BLaER1 (cell line): ENCODE measurements around the gene ZC3H4.
"Not testable (repeated sequence)": the region's sequence is repeated elsewhere in the genome, so short reads cannot be mapped to it uniquely, and the experiment has no call there.

Experiments
- H3K27ac ChIP-seq: shearing (Covaris generic); formaldehyde crosslinking; 2 replicates; pipeline ENCODE4 v1.8.1; 2022
- H3K27me3 ChIP-seq: shearing (Covaris generic); formaldehyde crosslinking; 2 replicates; pipeline ENCODE4 v1.8.1; 2022
- H3K36me3 ChIP-seq: shearing (Covaris generic); formaldehyde crosslinking; 2 replicates; pipeline ENCODE4 v1.8.1; 2022
- H3K4me1 ChIP-seq: shearing (Covaris generic); formaldehyde crosslinking; 2 replicates; pipeline ENCODE4 v1.8.1; 2022
- H3K4me2 ChIP-seq: shearing (Covaris generic); formaldehyde crosslinking; 2 replicates; pipeline ENCODE4 v1.8.1; 2022
- H3K4me3 ChIP-seq: shearing (Covaris generic); formaldehyde crosslinking; 2 replicates; pipeline ENCODE4 v1.8.1; 2022
- H3K9ac ChIP-seq: shearing (Covaris generic); formaldehyde crosslinking; 2 replicates; pipeline ENCODE4 v1.8.1; 2022
- H3K9me3 ChIP-seq: shearing (Covaris generic); formaldehyde crosslinking; 2 replicates; pipeline ENCODE4 v1.8.1; 2022
- H4K20me1 ChIP-seq: shearing (Covaris generic); formaldehyde crosslinking; 2 replicates; pipeline ENCODE4 v1.8.1; 2022
- Cebpa-rat ChIP-seq: shearing (Covaris generic); IDR thresholded peaks from 2 replicates; pipeline ENCODE4 v1.8.1; 2022

Gene ZC3H4

GRCh38 chr19:47063874-47064273 is 49.7 kb downstream of the ZC3H4 start:
- TF ChIP-seq Cebpa-rat, result no peak
- no peak overlapping the region for H3K27ac ChIP-seq

GRCh38 chr19:47058621-47059022 is 55.0 kb downstream of the ZC3H4 start:
- no peak for TF ChIP-seq Cebpa-rat
- Histone ChIP-seq H3K4me3 (no peak overlapping the region), H4K20me1 (peaks cover 7% of the 10 kb centered on the region; the same call in 1 of the 2 replicates), H3K27ac (no peak overlapping the region), H3K4me2 (no peak overlapping the region), H3K36me3 (peaks cover 11% of the 10 kb centered on the region), H3K9me3 (no peaks in the 10 kb centered on the region), H3K9ac (no peak overlapping the region), H3K27me3 (no peaks in the 10 kb centered on the region), H3K4me1 (no peaks in the 10 kb centered on the region)

More at GRCh38 chr19:47063874-47064273, 49.7 kb downstream of the ZC3H4 start:
- peaks cover 63% of the 10 kb centered on the region for H3K36me3 ChIP-seq
- H3K27me3 ChIP-seq, result no peaks in the 10 kb centered on the region
- no peak overlapping the region for H3K4me2 ChIP-seq
- H3K4me3 ChIP-seq, result no peak overlapping the region
- no peaks in the 10 kb centered on the region for H3K4me1 ChIP-seq
- H4K20me1 ChIP-seq, result peaks cover 54% of the 10 kb centered on the region
- H3K9me3 ChIP-seq, result no peaks in the 10 kb centered on the region
- no peak overlapping the region for H3K9ac ChIP-seq

- Histone ChIP-seq H3K27me3 (no peaks in the 10 kb centered on the region), H3K36me3 (0 out of 2 replicates have a peak, but pooled peaks cover 3% of the 10 kb centered on the region), H3K4me1 (no peaks in the 10 kb centered on the region), H3K9me3 (no peaks in the 10 kb centered on the region), H3K4me2 (no peak overlapping the region), H3K4me3 (no peak overlapping the region), H3K9ac (no peak overlapping the region), H3K27ac (no peak overlapping the region), H4K20me1 (no peaks in the 10 kb centered on the region)
- TF ChIP-seq Cebpa-rat, result no peak
These were observed 56.2 kb downstream of the ZC3H4 start for GRCh38 chr19:47057328-47057727.

GRCh38 chr19:47056411-47056810 is 57.2 kb downstream of the ZC3H4 start:
- no peaks in the 10 kb centered on the region for H4K20me1 ChIP-seq
- H3K4me2 ChIP-seq, result no peak overlapping the region
- no peaks in the 10 kb centered on the region for H3K36me3 ChIP-seq
- no peaks in the 10 kb centered on the region for H3K27me3 ChIP-seq
- H3K9me3 ChIP-seq, result no peaks in the 10 kb centered on the region
- no peak overlapping the region for H3K9ac ChIP-seq
- H3K4me1 ChIP-seq, result no peaks in the 10 kb centered on the region
- H3K4me3 ChIP-seq, result no peak overlapping the region
- no peak for TF ChIP-seq Cebpa-rat
- no peak overlapping the region for H3K27ac ChIP-seq

GRCh38 chr19:47050562-47050961 is 63.0 kb downstream of the ZC3H4 start:
- not testable (repeated sequence) for H3K27ac ChIP-seq, H3K9ac ChIP-seq, H3K4me3 ChIP-seq, H3K9me3 ChIP-seq, H3K27me3 ChIP-seq, H3K4me2 ChIP-seq
- Histone ChIP-seq H4K20me1 (peaks cover 22% of the 10 kb centered on the region), H3K36me3 (peaks cover 18% of the 10 kb centered on the region), H3K4me1 (peaks cover 17% of the 10 kb centered on the region)

- peak overlapping the region; percentile 30 for H3K4me2 ChIP-seq
- no peak overlapping the region for H3K27ac ChIP-seq
- H4K20me1 ChIP-seq, result peaks cover 34% of the 10 kb centered on the region
- peak overlapping the region; percentile 97; the same call in 1 of the 2 replicates for H3K4me3 ChIP-seq
- peaks cover 17% of the 10 kb centered on the region for H3K4me1 ChIP-seq
- H3K27me3 ChIP-seq, result no peaks in the 10 kb centered on the region
- peaks cover 30% of the 10 kb centered on the region for H3K36me3 ChIP-seq
- H3K9ac ChIP-seq, result no peak overlapping the region
- H3K9me3 ChIP-seq, result no peaks in the 10 kb centered on the region
- TF ChIP-seq Cebpa-rat, result no peak
These were observed 64.3 kb downstream of the ZC3H4 start for GRCh38 chr19:47049307-47049700.

- H3K9ac ChIP-seq, result peak overlapping the region; percentile 87
- H3K27ac ChIP-seq, result peak overlapping the region; percentile 81
- H3K4me3 ChIP-seq, result peak overlapping the region; percentile 97
- peak overlapping the region; percentile 81 for H3K4me2 ChIP-seq
- H3K4me1 ChIP-seq, result peaks cover 17% of the 10 kb centered on the region
- peaks cover 43% of the 10 kb centered on the region for H4K20me1 ChIP-seq
- no peaks in the 10 kb centered on the region for H3K27me3 ChIP-seq
- no peaks in the 10 kb centered on the region for H3K9me3 ChIP-seq
- no peak for TF ChIP-seq Cebpa-rat
- peaks cover 44% of the 10 kb centered on the region for H3K36me3 ChIP-seq
These were observed 65.7 kb downstream of the ZC3H4 start for GRCh38 chr19:47047763-47048405.

- Histone ChIP-seq H3K4me1 (peaks cover 17% of the 10 kb centered on the region), H3K4me3 (peak overlapping the region; percentile 97), H3K27ac (no peak overlapping the region), H3K27me3 (no peaks in the 10 kb centered on the region), H3K4me2 (peak overlapping the region; percentile 81), H3K36me3 (peaks cover 49% of the 10 kb centered on the region), H3K9me3 (no peaks in the 10 kb centered on the region), H4K20me1 (peaks cover 43% of the 10 kb centered on the region), H3K9ac (no peak overlapping the region; the same call in 1 of the 2 replicates)
- TF ChIP-seq Cebpa-rat, result no peak
These were observed 66.3 kb downstream of the ZC3H4 start for GRCh38 chr19:47047272-47047762.

GRCh38 chr19:47045867-47046470 is 67.6 kb downstream of the ZC3H4 start:
- no peak for TF ChIP-seq Cebpa-rat
- H3K27ac ChIP-seq, result no peak overlapping the region

More at GRCh38 chr19:47045867-47046470, 67.6 kb downstream of the ZC3H4 start:
- Histone ChIP-seq H3K27me3 (no peaks in the 10 kb centered on the region), H4K20me1 (peaks cover 43% of the 10 kb centered on the region), H3K4me1 (peaks cover 17% of the 10 kb centered on the region), H3K9ac (no peak overlapping the region), H3K4me3 (no peak overlapping the region), H3K4me2 (no peak overlapping the region), H3K36me3 (peaks cover 60% of the 10 kb centered on the region), H3K9me3 (no peaks in the 10 kb centered on the region)
